Limb (tissue), 2 donors: Measurements from ENCODE around the gene HASPIN.

Experiments
- DNase-seq, 2 donors: peaks; one replicate each; pipeline ENCODE4 v3.0.0-alpha.2; 2016; ENCODE audit errors: extremely low spot score in 2 of 2

The HASPIN gene

GRCh38 chr17:3735515-3735914 lies 11.8 kb downstream of the HASPIN start:
- no peak for DNase-seq

- peak in 1 of 2 donors; percentile 36 for DNase-seq
Measured at GRCh38 chr17:3738562-3739295, 15.0 kb downstream of the HASPIN start.

- no peak for DNase-seq
Measured at GRCh38 chr17:3739422-3740124, 15.9 kb downstream of the HASPIN start.

- DNase-seq: no peak
Measured at GRCh38 chr17:3740611-3741073, 16.9 kb downstream of the HASPIN start.

- no peak for DNase-seq
Measured at GRCh38 chr17:3744014-3744413, 20.3 kb downstream of the HASPIN start.

GRCh38 chr17:3745071-3745470 lies 21.4 kb downstream of the HASPIN start:
- DNase-seq: no peak

GRCh38 chr17:3747805-3748204 lies 24.1 kb downstream of the HASPIN start:
- DNase-seq: no peak

- DNase-seq: no peak
Measured at GRCh38 chr17:3748576-3748975, 24.9 kb downstream of the HASPIN start.

- no peak for DNase-seq
Measured at GRCh38 chr17:3750296-3750695, 26.6 kb downstream of the HASPIN start.

- no peak for DNase-seq
Measured at GRCh38 chr17:3750926-3751325, 27.2 kb downstream of the HASPIN start.

- DNase-seq: no peak
Measured at GRCh38 chr17:3751836-3752235, 28.1 kb downstream of the HASPIN start.

- no peak for DNase-seq
Measured at GRCh38 chr17:3753624-3754023, 29.9 kb downstream of the HASPIN start.

- DNase-seq: no peak
Measured at GRCh38 chr17:3754066-3754457, 30.4 kb downstream of the HASPIN start.

GRCh38 chr17:3754458-3755334 lies 31.0 kb downstream of the HASPIN start:
- DNase-seq: peak in 1 of 2 donors; percentile 71

GRCh38 chr17:3755335-3756030 lies 31.8 kb downstream of the HASPIN start:
- DNase-seq: no peak

GRCh38 chr17:3759597-3760216 lies 36.0 kb downstream of the HASPIN start:
- DNase-seq: no peak

- no peak for DNase-seq
Measured at GRCh38 chr17:3761036-3761917, 37.6 kb downstream of the HASPIN start.

- DNase-seq: no peak
Measured at GRCh38 chr17:3761918-3762380, 38.2 kb downstream of the HASPIN start.

GRCh38 chr17:3762922-3763776 lies 39.4 kb downstream of the HASPIN start:
- no peak for DNase-seq
